Measurements from ENCODE around the gene GNPTG.

GNPTG gene

GRCh38 chr16:1345651-1346421, 5.9 kb upstream of the GNPTG start:
- no peak overlapping the region for H3K9ac ChIP-seq
- no peak for TF ChIP-seq Cebpa-rat (IDR thresholded peaks at IDR 0.05)
- H3K4me1 ChIP-seq: peaks cover 44% of the 10 kb centered on the region
- peaks cover 17% of the 10 kb centered on the region for H4K20me1 ChIP-seq
- no peaks in the 10 kb centered on the region for H3K27me3 ChIP-seq
- no peak overlapping the region for H3K4me2 ChIP-seq
- no peaks in the 10 kb centered on the region for H3K9me3 ChIP-seq
- H3K36me3 ChIP-seq: peaks cover 33% of the 10 kb centered on the region
- H3K4me3 ChIP-seq: no peak overlapping the region
- H3K27ac ChIP-seq: no peak overlapping the region

- Histone ChIP-seq H3K4me1 (peaks cover 40% of the 10 kb centered on the region), H3K4me2 (no peak overlapping the region), H3K9me3 (no peaks in the 10 kb centered on the region), H3K27ac (no peak overlapping the region), H4K20me1 (peaks cover 22% of the 10 kb centered on the region), H3K36me3 (peaks cover 33% of the 10 kb centered on the region), H3K4me3 (no peak overlapping the region), H3K27me3 (no peaks in the 10 kb centered on the region), H3K9ac (no peak overlapping the region)
- TF ChIP-seq Cebpa-rat (IDR thresholded peaks at IDR 0.05): no peak
Observed at GRCh38 chr16:1346422-1347285, 5.1 kb upstream of the GNPTG start.

- Histone ChIP-seq H3K4me1 (peaks cover 36% of the 10 kb centered on the region), H3K4me2 (no peak overlapping the region), H3K4me3 (no peak overlapping the region), H3K9ac (no peak overlapping the region), H3K27me3 (no peaks in the 10 kb centered on the region), H3K36me3 (peaks cover 33% of the 10 kb centered on the region), H3K27ac (no peak overlapping the region), H3K9me3 (no peaks in the 10 kb centered on the region), H4K20me1 (peaks cover 26% of the 10 kb centered on the region)
- no peak for TF ChIP-seq Cebpa-rat (IDR thresholded peaks at IDR 0.05)
Observed at GRCh38 chr16:1347286-1347855, 4.4 kb upstream of the GNPTG start.

GRCh38 chr16:1347962-1348361, 3.8 kb upstream of the GNPTG start:
- Histone ChIP-seq H3K9ac (no peak overlapping the region), H3K36me3 (peaks cover 33% of the 10 kb centered on the region), H4K20me1 (peaks cover 32% of the 10 kb centered on the region), H3K9me3 (no peaks in the 10 kb centered on the region), H3K4me1 (peaks cover 39% of the 10 kb centered on the region), H3K27me3 (no peaks in the 10 kb centered on the region), H3K4me2 (no peak overlapping the region), H3K4me3 (no peak overlapping the region), H3K27ac (no peak overlapping the region)
- no peak for TF ChIP-seq Cebpa-rat (IDR thresholded peaks at IDR 0.05)

- Histone ChIP-seq H3K36me3 (peaks cover 34% of the 10 kb centered on the region), H3K4me1 (peaks cover 41% of the 10 kb centered on the region), H3K9me3 (no peaks in the 10 kb centered on the region), H3K4me3 (no peak overlapping the region), H4K20me1 (peaks cover 35% of the 10 kb centered on the region), H3K9ac (no peak overlapping the region), H3K27me3 (no peaks in the 10 kb centered on the region), H3K27ac (no peak overlapping the region), H3K4me2 (no peak overlapping the region)
- TF ChIP-seq Cebpa-rat (IDR thresholded peaks at IDR 0.05): no peak
Observed at GRCh38 chr16:1348441-1348840, 3.3 kb upstream of the GNPTG start.

- H3K27me3 ChIP-seq: no peaks in the 10 kb centered on the region
- H3K4me3 ChIP-seq: no peak overlapping the region
- H3K9ac ChIP-seq: no peak overlapping the region
- H3K27ac ChIP-seq: no peak overlapping the region
- H3K4me1 ChIP-seq: peaks cover 39% of the 10 kb centered on the region
- no peak for TF ChIP-seq Cebpa-rat (IDR thresholded peaks at IDR 0.05)
- H3K9me3 ChIP-seq: no peaks in the 10 kb centered on the region
- peaks cover 36% of the 10 kb centered on the region for H3K36me3 ChIP-seq
- H4K20me1 ChIP-seq: peaks cover 35% of the 10 kb centered on the region
- no peak overlapping the region for H3K4me2 ChIP-seq
Observed at GRCh38 chr16:1348926-1349325, 2.8 kb upstream of the GNPTG start.

- no peak for TF ChIP-seq Cebpa-rat (IDR thresholded peaks at IDR 0.05)
Observed at GRCh38 chr16:1349351-1349750, 2.4 kb upstream of the GNPTG start.

GRCh38 chr16:1349951-1350350, 1.8 kb upstream of the GNPTG start:
- no peak overlapping the region for H3K4me2 ChIP-seq

More at GRCh38 chr16:1349351-1349750, 2.4 kb upstream of the GNPTG start:
- Histone ChIP-seq H3K9me3 (no peaks in the 10 kb centered on the region), H3K4me1 (peaks cover 35% of the 10 kb centered on the region), H3K27me3 (no peaks in the 10 kb centered on the region), H3K36me3 (peaks cover 36% of the 10 kb centered on the region), H3K27ac (no peak overlapping the region), H3K4me2 (no peak overlapping the region), H3K4me3 (no peak overlapping the region), H4K20me1 (peaks cover 34% of the 10 kb centered on the region), H3K9ac (no peak overlapping the region)

GRCh38 chr16:1350691-1351090, 1.0 kb upstream of the GNPTG start:
- H4K20me1 ChIP-seq: peaks cover 40% of the 10 kb centered on the region
- no peaks in the 10 kb centered on the region for H3K9me3 ChIP-seq

More at GRCh38 chr16:1349951-1350350, 1.8 kb upstream of the GNPTG start:
- Histone ChIP-seq H3K27me3 (no peaks in the 10 kb centered on the region), H4K20me1 (peaks cover 34% of the 10 kb centered on the region; the same call in 1 of the 2 replicates), H3K9me3 (no peaks in the 10 kb centered on the region), H3K27ac (no peak overlapping the region), H3K4me1 (peaks cover 32% of the 10 kb centered on the region), H3K36me3 (peaks cover 36% of the 10 kb centered on the region), H3K9ac (no peak overlapping the region), H3K4me3 (no peak overlapping the region)
- no peak for TF ChIP-seq Cebpa-rat (IDR thresholded peaks at IDR 0.05)

More at GRCh38 chr16:1350691-1351090, 1.0 kb upstream of the GNPTG start:
- peak overlapping the region; percentile 79 for H3K9ac ChIP-seq
- H3K4me2 ChIP-seq: peak overlapping the region; percentile 99
- TF ChIP-seq Cebpa-rat (IDR thresholded peaks at IDR 0.05): no peak
- H3K27me3 ChIP-seq: no peaks in the 10 kb centered on the region
- peak overlapping the region; percentile 68 for H3K27ac ChIP-seq
- peaks cover 32% of the 10 kb centered on the region for H3K4me1 ChIP-seq
- peak overlapping the region; percentile 89 for H3K4me3 ChIP-seq
- H3K36me3 ChIP-seq: peaks cover 36% of the 10 kb centered on the region

All from BLaER1 (cell line).